Measurements from ENCODE around the gene CCDC127. TPM values are rescaled to one million over a fixed set of nuclear protein-coding genes. Genes with fewer than 3 reads are reported as not detected.

Gene CCDC127
- total RNA-seq, 2 donors from 2014 or later = 2.7 to 7.8 TPM

DNA sequence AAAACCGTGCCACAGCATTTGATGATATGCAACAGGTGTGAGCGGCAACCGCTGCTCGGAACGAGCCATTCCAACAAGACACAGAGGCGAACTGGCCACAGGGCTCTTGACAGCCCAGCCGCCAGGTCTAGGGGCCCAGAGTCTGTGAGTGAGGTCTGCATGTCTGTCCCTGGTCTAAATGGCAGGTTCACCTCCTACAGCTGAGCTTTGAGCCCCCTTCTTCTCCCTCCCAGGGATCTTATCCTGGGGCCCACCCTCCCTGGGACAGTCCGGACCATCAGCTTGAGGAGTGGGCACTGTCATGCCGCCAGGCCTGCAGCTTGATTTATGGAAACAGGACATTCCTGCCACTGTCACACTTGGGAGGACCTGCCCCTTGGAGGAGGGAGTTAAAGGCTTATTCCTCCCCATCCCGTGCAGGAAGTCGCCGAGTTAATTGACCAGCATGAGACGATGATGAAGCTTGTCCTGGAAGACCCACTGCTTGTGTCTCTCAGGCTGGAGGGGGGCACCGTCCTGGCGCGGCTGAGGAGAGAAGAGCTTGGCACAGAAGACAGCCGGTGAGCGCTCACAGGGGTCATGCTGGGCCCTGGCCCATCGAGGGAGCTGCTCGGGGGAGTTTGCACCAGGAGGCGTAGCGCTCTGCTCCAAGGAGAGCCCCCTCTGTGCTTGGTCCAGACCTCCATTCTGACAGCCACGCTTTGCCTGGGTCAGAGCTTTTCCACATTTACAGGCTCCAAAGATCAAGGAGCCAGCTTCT is 62.1 kb downstream of the CCDC127 start:
- H3K36me3 ChIP-seq = no peaks in the 10 kb centered on the region
- TF ChIP-seq, protein P1, sequence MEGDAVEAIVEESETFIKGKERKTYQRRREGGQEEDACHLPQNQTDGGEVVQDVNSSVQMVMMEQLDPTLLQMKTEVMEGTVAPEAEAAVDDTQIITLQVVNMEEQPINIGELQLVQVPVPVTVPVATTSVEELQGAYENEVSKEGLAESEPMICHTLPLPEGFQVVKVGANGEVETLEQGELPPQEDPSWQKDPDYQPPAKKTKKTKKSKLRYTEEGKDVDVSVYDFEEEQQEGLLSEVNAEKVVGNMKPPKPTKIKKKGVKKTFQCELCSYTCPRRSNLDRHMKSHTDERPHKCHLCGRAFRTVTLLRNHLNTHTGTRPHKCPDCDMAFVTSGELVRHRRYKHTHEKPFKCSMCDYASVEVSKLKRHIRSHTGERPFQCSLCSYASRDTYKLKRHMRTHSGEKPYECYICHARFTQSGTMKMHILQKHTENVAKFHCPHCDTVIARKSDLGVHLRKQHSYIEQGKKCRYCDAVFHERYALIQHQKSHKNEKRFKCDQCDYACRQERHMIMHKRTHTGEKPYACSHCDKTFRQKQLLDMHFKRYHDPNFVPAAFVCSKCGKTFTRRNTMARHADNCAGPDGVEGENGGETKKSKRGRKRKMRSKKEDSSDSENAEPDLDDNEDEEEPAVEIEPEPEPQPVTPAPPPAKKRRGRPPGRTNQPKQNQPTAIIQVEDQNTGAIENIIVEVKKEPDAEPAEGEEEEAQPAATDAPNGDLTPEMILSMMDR (IDR thresholded peaks at IDR 0.05) = no peak
- H3K9me3 ChIP-seq = no peaks in the 10 kb centered on the region
- no peak overlapping the region for H3K27ac ChIP-seq
- ATAC-seq (ENCODE audit: insufficient number of reproducible peaks, low FRiP score, low read depth) = no peak
- no peak for DNase-seq (ENCODE audit: low spot score)
- no peak overlapping the region for H3K4me3 ChIP-seq
- H3K4me1 ChIP-seq (ENCODE audit: control insufficient read depth in 1 of 2, low read depth in 2 of 2) = no peaks in the 10 kb centered on the region
- no peaks in the 10 kb centered on the region for H3K27me3 ChIP-seq (replicated peaks; ENCODE audit: insufficient read depth)

DNA sequence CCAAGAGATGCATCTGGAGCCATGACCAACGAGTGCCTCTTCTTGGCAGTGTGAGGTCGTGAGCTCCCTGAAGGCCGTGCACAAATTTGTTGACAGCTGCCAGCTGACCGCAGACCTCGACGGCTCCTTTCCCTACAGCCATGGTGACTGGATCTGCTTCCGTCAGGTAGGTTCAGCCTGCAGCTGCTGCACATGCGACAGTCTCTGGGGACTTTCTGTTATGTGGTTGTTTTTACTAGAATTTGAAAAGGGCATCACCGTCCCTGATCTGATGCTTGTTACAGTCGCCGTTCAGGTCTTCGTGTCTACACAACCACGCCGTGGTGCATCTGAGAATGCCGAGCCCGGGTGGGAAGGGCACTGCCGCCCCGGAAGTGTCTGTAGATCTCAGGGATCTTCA is 63.1 kb downstream of the CCDC127 start:
- TF ChIP-seq, protein P1 (IDR thresholded peaks at IDR 0.05) = no peak
- ATAC-seq (ENCODE audit: insufficient number of reproducible peaks, low FRiP score, low read depth) (no peak), DNase-seq (ENCODE audit: low spot score) (no peak)
- no peak overlapping the region for H3K27ac ChIP-seq
- H3K9me3 ChIP-seq = no peaks in the 10 kb centered on the region
- no peaks in the 10 kb centered on the region for H3K36me3 ChIP-seq
- H3K4me3 ChIP-seq = no peak overlapping the region
- no peaks in the 10 kb centered on the region for H3K4me1 ChIP-seq (ENCODE audit: control insufficient read depth in 1 of 2, low read depth in 2 of 2)
- H3K27me3 ChIP-seq (replicated peaks; ENCODE audit: insufficient read depth) = no peaks in the 10 kb centered on the region

DNA sequence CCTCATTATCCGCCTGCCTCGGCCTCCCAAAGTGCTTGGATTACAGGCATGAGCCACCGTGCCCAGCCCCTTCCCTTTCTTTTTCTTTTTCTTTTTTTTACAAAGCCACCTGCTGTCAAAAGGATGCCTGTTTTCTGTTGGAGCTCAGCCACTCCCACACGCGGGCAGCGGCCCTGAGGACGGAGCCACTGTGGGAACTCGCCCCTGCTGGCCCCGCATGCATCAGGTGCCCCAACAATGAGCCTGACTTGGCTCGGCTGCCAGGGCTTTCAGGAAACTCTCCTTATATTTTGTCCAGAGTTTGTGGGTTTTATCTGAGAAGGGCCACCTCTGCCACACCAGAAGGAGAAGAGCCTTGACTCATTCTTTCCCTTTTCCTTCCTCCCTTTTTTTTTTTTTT is 63.7 kb downstream of the CCDC127 start:
- H3K27me3 ChIP-seq (replicated peaks; ENCODE audit: insufficient read depth) = no peaks in the 10 kb centered on the region
- ATAC-seq (ENCODE audit: insufficient number of reproducible peaks, low FRiP score, low read depth) = no peak
- no peak overlapping the region for H3K4me3 ChIP-seq
- no peaks in the 10 kb centered on the region for H3K9me3 ChIP-seq
- no peaks in the 10 kb centered on the region for H3K36me3 ChIP-seq
- no peak for DNase-seq (ENCODE audit: low spot score)
- TF ChIP-seq, protein P1 (IDR thresholded peaks at IDR 0.05) = no peak
- H3K27ac ChIP-seq = no peak overlapping the region
- no peaks in the 10 kb centered on the region for H3K4me1 ChIP-seq (ENCODE audit: control insufficient read depth in 1 of 2, low read depth in 2 of 2)

DNA sequence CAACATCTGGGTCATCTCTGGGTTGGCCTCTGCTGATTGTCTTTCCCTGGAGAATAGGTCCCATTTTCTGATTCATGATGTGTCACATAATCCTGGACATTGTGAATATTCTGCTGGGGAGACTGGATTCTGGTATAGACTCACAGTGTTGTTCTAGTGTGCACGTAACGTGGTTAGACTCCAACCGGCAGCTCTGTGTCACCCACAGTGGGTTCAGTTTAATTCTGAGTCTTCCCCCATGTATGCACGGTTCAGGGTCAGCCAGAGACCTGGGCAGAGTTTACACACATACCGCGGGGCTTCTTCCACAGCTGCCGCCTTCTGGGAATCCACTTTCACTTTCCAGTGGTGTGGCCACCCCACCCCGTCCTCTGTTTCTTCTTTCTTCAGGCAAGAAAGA is 64.7 kb downstream of the CCDC127 start:
- Histone ChIP-seq H3K27me3 (replicated peaks; ENCODE audit: insufficient read depth) (no peaks in the 10 kb centered on the region), H3K27ac (no peak overlapping the region), H3K4me3 (no peak overlapping the region), H3K9me3 (no peaks in the 10 kb centered on the region), H3K4me1 (ENCODE audit: control insufficient read depth in 1 of 2, low read depth in 2 of 2) (no peaks in the 10 kb centered on the region), H3K36me3 (no peaks in the 10 kb centered on the region)
- no peak for ATAC-seq (ENCODE audit: insufficient number of reproducible peaks, low FRiP score, low read depth)
- TF ChIP-seq, protein P1 (IDR thresholded peaks at IDR 0.05) = no peak
- DNase-seq (ENCODE audit: low spot score) = no peak

DNA sequence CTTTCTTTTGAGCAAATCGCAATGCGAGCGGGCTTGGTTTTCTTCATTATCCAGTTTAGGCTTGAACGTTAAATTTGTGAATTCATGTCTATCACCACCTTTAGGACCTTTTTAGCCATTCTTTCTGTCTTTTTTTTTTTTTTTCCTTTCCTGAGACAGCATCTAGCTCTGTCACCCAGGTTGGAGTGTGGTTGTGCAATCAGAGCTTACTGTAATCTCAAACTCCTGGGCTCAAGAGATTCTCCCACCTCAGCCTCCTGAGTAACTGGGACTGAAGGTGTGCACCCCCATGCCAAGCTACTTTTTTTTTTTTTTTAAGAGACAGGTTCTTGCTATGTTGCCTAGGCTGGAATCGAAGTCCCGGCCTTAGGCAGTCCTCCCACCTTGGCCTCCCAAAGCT is 65.9 kb downstream of the CCDC127 start:
- Histone ChIP-seq H3K9me3 (peaks cover 8% of the 10 kb centered on the region), H3K36me3 (no peaks in the 10 kb centered on the region), H3K27me3 (replicated peaks; ENCODE audit: insufficient read depth) (no peaks in the 10 kb centered on the region), H3K4me1 (ENCODE audit: control insufficient read depth in 1 of 2, low read depth in 2 of 2) (no peaks in the 10 kb centered on the region), H3K27ac (no peak overlapping the region), H3K4me3 (no peak overlapping the region)
- ATAC-seq (ENCODE audit: insufficient number of reproducible peaks, low FRiP score, low read depth) = no peak
- TF ChIP-seq, protein P1 (IDR thresholded peaks at IDR 0.05) = no peak
- no peak for DNase-seq (ENCODE audit: low spot score)
